ENCODE measurements around the gene CAPN13.

The CAPN13 gene

DNA sequence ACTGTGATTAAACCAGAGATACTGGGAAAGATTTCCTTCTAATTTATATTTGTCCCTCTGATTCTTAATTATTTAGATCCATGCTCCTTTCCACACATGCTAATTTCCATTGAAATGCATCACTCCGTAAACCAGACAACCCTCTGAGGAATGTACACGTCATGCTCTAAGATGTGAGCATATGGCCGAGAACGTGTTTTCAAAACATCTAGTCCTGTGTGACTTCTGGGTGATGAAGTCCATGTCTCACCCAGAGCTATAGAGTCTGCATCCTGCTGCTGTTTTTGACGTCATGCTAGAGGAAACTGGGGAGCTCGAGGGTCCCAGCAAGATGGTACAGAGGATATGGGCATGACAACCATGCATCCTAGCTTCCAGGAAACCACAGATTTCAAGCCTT, 53.6 kb downstream of the CAPN13 start:
- in situ Hi-C loops (cut with HindIII; ENCODE audit: low pct_unique_long_range_greater_than_20kb, low sequenced_read_pairs) = no loop called here
- TF ChIP-seq JUND (IDR thresholded peaks at IDR 0.05; ENCODE audit: low read depth) = no peak
- no peak for DNase-seq (ENCODE audit: low read depth in 1 of 2, low spot score in 1 of 2)

DNA sequence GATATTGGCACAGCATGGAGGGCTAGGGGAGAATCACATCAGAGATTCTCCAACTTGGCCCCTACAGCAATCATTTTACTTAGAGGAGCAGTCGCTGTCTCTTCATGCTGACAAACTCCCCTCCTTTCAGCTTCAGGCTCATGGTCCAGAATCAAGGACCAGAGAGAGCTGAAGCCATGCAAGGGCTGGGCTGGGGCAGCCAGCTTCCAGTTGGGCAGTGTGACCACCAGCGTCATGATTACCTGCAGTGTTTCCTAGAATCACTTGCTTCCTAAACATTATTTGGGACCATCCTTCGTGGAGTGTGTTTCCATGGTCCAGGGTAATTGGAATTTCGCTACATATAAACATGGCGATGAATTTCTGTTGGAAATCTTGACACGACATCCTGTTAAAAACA, 54.4 kb downstream of the CAPN13 start:
- TF ChIP-seq JUND (IDR thresholded peaks at IDR 0.05; ENCODE audit: low read depth) = no peak
- DNase-seq (ENCODE audit: low read depth in 1 of 2, low spot score in 1 of 2) = no peak
- in situ Hi-C loops (cut with HindIII; ENCODE audit: low pct_unique_long_range_greater_than_20kb, low sequenced_read_pairs) = no loop called here

DNA sequence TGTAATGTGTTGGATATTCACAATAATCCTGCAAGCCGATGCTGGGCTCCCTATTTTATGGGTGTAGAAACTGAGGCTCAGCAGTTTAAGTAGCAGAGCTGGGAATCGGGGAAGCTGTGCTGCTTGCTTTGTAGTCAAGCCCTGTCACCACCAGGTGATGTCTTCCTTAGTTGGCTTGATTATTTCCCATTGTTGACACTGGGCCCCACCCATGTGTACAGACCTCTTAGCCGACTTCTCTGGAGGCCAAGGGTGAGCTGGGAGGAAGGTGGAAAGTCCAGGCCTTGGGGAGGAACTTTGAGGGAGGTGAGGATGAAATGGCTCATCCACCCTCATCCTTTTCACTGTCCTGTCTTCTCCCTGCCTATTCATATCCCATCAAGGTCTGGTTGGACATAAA, 60.0 kb downstream of the CAPN13 start:
- no peak for DNase-seq (ENCODE audit: low read depth in 1 of 2, low spot score in 1 of 2)
- in situ Hi-C loops (cut with HindIII; ENCODE audit: low pct_unique_long_range_greater_than_20kb, low sequenced_read_pairs) = no loop called here
- no peak for TF ChIP-seq JUND (IDR thresholded peaks at IDR 0.05; ENCODE audit: low read depth)

DNA sequence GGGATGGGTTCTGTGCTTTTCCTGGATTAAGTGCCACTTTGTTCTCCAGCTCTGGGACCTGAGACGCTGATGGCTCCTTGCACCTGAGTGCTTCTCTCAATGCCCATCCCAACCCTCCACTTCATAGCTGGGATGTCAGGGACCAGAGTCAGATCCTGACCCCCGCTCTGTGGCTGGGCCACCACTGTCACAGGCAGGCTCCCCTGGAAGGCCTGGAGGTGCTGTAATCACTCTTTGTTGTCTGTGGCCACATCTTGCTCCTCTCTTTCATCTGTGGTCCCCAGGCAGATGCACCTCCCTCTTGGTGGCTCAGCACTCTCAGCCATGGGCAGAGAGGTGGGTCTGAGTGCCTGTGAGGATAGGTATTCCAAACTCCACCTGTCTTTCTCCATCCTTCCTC, 62.4 kb downstream of the CAPN13 start:
- no peak for DNase-seq (ENCODE audit: low read depth in 1 of 2, low spot score in 1 of 2)
- no peak for TF ChIP-seq JUND (IDR thresholded peaks at IDR 0.05; ENCODE audit: low read depth)
- in situ Hi-C loops (cut with HindIII; ENCODE audit: low pct_unique_long_range_greater_than_20kb, low sequenced_read_pairs) = no loop called here

DNA sequence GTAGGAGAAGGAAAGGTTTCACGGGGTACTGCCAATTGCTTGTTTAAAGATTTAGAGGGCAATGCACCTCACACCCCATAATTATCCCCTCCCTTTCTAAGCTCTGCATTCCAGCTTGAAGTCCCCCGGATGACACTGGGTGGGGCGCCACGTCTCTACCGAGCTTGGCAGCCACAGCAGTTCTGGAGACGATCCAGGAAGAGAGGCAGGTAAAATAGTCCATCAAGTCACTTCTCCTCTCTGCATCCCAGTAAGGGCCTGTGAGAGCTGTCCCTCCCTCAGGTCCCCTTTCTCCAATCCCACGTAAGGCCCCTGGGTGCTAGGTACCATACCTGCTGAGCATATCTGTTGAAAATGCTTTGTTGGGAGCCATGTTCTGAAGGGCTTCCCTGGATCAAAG, 65.7 kb downstream of the CAPN13 start:
- no peak for TF ChIP-seq JUND (IDR thresholded peaks at IDR 0.05; ENCODE audit: low read depth)
- in situ Hi-C loops (cut with HindIII; ENCODE audit: low pct_unique_long_range_greater_than_20kb, low sequenced_read_pairs) = no loop called here
- no peak for DNase-seq (ENCODE audit: low read depth in 1 of 2, low spot score in 1 of 2)

DNA sequence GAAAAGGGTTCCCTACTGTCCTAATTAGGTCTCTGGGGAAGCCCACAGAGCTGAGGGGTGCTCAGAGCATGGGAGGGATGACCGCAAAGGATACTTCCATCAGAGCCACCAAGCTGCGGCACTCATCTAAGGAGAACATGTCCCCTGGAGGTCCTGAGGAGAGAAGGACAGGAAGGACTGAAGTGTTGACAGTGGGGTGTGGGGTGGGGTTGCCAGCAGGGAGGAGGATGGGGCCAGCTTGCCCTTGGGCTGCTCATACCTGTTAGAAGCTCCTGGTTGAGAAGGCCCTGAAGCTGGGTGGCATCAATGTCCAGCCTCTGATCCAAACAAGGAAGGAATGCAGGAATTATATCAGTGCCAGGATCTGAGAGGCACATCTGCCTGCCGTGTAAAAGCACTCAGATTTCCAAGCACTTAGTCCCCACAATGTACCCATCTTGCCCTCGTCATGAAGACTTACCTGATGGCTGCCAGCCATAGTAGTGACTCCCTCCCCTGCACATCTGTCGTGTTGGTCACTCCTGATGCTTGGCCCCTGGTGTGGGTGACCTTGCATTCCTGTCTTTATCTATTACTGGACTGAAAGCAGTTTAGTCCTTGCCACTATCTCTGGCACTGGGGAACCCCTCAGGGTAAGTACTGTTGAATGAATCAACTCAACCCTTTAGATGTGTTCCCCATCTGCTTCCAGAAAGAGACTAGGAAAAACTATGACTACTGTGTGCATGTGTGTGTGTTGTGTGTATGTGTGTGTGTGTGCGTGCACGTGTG, 68.9 kb downstream of the CAPN13 start:
- TF ChIP-seq JUND (IDR thresholded peaks at IDR 0.05; ENCODE audit: low read depth) = no peak
- in situ Hi-C loops (cut with HindIII; ENCODE audit: low pct_unique_long_range_greater_than_20kb, low sequenced_read_pairs) = no loop called here
- DNase-seq (ENCODE audit: low read depth in 1 of 2, low spot score in 1 of 2) = no peak

DNA sequence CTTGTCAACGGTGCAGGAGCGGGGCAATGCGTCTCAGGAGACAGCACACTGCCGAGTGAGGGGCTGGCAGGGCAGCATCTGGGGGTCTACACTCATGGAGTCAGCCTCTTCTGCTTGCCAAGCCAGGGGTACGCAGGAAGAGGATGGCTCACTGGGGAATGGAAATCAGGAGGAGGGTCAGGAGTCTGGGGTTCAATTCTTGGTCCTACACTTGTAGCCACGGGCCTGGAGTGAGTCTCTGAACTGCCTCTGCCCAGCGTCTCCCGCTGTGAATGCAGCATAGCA, 70.0 kb downstream of the CAPN13 start:
- no peak for TF ChIP-seq JUND (IDR thresholded peaks at IDR 0.05; ENCODE audit: low read depth)
- DNase-seq (ENCODE audit: low read depth in 1 of 2, low spot score in 1 of 2) = no peak
- in situ Hi-C loops (cut with HindIII; ENCODE audit: low pct_unique_long_range_greater_than_20kb, low sequenced_read_pairs) = no loop called here

DNA sequence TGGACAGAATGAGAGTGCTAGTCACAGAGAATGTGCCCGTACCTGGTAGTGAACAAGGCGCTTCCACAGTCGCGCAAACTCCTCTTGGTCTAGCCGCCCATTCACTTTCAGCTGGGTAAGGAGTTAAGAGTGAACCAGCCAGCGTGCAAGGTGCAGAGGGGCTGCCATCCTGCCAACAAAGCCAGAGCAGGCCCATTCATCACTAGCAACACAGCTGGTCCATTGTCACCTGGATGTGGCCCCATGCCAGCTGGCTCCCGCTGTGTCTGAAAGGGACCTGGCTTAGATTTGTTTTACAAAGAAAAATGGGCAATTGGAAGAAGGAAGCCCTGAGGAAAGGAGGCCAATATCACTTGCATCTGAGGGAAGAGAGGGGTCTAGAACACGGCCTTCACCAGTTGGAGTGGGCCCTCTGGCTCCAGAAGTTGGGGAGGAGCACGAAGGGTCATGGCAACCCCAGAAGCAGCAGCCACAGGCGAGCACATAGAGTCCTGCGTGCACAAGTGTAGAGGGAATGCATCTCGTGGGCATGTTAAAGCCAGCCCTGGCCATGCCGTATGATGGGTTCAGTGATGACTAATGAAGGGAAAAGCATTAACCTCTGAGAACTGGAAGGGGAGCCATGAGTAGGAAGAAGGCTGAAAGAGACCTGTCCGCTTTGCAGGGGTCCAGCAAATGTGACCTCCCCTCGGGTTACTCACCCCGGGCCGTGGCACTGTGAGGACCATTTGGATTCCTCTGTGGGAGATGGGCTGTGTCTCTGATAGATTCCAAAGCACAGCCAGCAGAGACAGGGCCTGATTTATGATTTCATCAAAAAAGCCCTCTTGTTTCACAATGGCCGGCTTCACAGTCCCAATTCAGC, 70.6 kb downstream of the CAPN13 start:
- in situ Hi-C loops (cut with HindIII; ENCODE audit: low pct_unique_long_range_greater_than_20kb, low sequenced_read_pairs) = no loop called here
- DNase-seq (ENCODE audit: low read depth in 1 of 2, low spot score in 1 of 2) = no peak
- TF ChIP-seq JUND (IDR thresholded peaks at IDR 0.05; ENCODE audit: low read depth) = no peak

DNA sequence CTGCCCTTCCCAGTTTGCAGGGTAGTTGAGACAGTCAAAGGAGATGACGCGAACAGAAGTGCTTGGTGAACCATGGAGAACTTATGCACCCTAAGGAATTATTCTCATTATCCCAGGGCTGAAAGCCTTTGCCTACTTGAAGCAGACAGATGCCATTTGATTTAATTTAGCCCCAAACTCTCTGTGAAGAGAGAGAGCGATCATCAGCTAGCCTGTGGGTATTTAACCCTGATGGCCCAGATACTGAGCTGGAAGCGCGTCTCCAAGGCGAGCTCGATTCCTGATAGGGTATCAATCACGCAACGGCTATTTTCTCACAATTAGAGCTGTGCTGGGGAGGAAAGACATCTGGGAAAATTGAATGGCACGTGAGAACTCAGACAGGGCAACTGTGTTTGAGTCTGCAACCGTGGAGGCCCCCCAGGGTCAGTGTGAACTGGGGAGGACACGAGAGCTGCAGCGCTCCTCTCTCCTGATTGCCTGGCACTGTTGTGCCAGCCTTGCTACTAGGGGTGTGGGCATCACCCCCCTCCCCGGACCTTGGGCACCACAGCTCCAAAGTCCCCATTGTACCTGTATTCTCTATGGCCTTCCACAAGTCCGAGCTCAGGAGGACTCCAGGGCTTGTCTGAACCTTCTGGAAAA, 73.2 kb downstream of the CAPN13 start:
- in situ Hi-C loops (cut with HindIII; ENCODE audit: low pct_unique_long_range_greater_than_20kb, low sequenced_read_pairs) = no loop called here
- TF ChIP-seq JUND (IDR thresholded peaks at IDR 0.05; ENCODE audit: low read depth) = no peak

DNA sequence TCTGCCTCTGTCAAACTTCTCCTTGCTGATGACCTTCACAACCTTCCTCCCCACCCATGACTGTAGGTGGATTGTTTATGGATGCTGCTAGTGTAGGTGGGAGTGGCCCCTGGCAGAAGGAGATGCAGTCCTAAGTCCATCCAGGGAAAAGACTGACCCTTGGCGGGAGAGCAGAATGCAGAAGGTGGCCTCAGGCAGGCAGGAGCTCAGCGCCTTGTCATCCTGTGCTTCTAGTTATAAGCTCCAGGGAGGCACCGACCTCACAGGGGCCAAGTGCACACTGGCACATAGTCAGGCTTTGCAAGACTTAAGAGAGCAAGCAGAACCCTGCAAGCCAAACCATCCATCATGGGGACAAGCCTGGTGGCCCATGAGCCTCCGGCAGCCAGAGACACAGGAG, 74.4 kb downstream of the CAPN13 start:
- no peak for DNase-seq (ENCODE audit: low read depth in 1 of 2, low spot score in 1 of 2)
- TF ChIP-seq JUND (IDR thresholded peaks at IDR 0.05; ENCODE audit: low read depth) = no peak
- in situ Hi-C loops (cut with HindIII; ENCODE audit: low pct_unique_long_range_greater_than_20kb, low sequenced_read_pairs) = no loop called here

More for the DNA sequence above, 73.2 kb downstream of the CAPN13 start:
- no peak for DNase-seq (ENCODE audit: low read depth in 1 of 2, low spot score in 1 of 2)

DNA sequence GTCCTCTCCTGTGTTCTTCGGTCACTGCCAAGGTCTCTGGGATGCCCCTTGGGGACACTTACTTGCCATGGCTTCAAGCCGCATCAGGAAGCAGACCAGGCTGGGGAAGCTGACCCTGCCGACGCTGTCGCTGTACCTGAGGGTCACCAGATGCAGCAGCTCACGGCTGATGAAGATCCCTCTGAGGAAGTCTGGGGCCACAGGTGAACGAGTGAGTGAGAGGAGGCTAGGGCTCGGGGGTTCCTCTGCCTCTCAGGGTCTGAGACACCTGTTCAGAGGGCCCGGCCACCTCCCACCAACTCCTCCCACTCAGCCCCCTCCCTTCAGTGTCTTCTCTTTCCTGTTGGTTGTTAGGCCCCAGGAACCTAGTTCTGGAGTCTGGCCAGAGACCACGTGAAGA, 74.9 kb downstream of the CAPN13 start:
- in situ Hi-C loops (cut with HindIII; ENCODE audit: low pct_unique_long_range_greater_than_20kb, low sequenced_read_pairs) = no loop called here
- no peak for TF ChIP-seq JUND (IDR thresholded peaks at IDR 0.05; ENCODE audit: low read depth)
- DNase-seq (ENCODE audit: low read depth in 1 of 2, low spot score in 1 of 2) = no peak

DNA sequence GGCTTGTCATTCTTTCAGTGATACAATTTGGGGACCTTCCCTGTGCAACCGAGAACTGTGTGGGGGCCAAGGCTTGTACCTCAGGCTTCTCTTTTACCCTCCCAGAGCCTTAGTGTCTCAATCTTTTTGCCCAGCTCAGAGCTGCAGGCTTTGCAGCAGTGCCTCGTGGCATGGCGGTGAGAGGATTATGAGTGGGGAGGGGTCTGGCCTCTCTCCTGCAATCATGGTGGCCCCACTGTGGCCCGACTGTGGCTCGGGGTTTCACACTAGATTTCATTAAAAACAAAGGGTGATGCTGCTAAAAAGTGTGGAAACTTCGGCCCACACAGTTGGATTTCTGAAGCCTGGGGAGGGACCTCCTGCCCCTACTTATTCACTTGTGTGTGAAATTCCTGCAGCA, 75.5 kb downstream of the CAPN13 start:
- no peak for DNase-seq (ENCODE audit: low read depth in 1 of 2, low spot score in 1 of 2)
- in situ Hi-C loops (cut with HindIII; ENCODE audit: low pct_unique_long_range_greater_than_20kb, low sequenced_read_pairs) = no loop called here
- no peak for TF ChIP-seq JUND (IDR thresholded peaks at IDR 0.05; ENCODE audit: low read depth)

All from T47D (cell line).